ENCODE results near the gene AADAC.

- TF ChIP-seq POLR2A (IDR thresholded peaks at IDR 0.05), result no peak
- no peak for TF ChIP-seq CTCF (IDR thresholded peaks at IDR 0.05)
These were observed 672 bp downstream of the AADAC start for GRCh38 chr3:151814588-151814987.
